Endothelial cell of umbilical vein (primary cell): ENCODE results near the gene EZR. TPM values are rescaled to one million over a fixed set of nuclear protein-coding genes. Genes with fewer than 3 reads are reported as not detected.

Experiments
- BruUV-seq: library from RNA; stranded (reverse); fragments of 400-500 nt; replicated peaks from 2 replicates; lab custom pipeline; 2021; lab: Mats Ljungman, UMichigan
- CTCF ChIA-PET: fragments of 300-600, 350-600 bp; sonication (Branson Sonifier 250); formaldehyde crosslinking; loops from one replicate; lab custom pipeline; 2021; ENCODE audit warnings: antibody characterized with exemption, inconsistent platforms; lab: Charles Lee
- POLR2A ChIA-PET: fragments of 300-600, 350-600 bp; sonication (Branson Sonifier 250); formaldehyde crosslinking; loops from one replicate; lab custom pipeline; 2021; ENCODE audit warnings: antibody characterized with exemption, inconsistent platforms; lab: Charles Lee
- DNase-seq: peaks from one replicate; pipeline ENCODE4 v3.0.0-alpha.2; 2011; ENCODE audit warnings: low read depth, low spot score
- FAIRE-seq: peaks from 2 replicates; lab custom pipeline; 2011; peaks lifted over from hg19 to GRCh38; lab: Jason Lieb, UNC
- H2AFZ ChIP-seq: 2 replicates; pipeline ENCODE4 v1.6.0; 2012; ENCODE audit warnings: low read depth, low read length, control low read depth, inconsistent platforms
- H3K27ac ChIP-seq: 2 replicates; pipeline ENCODE4 v1.5.1; 2011; ENCODE audit warnings: low read depth, mild to moderate bottlenecking, control low read depth, low read length, moderate library complexity; ENCODE audit not compliant: insufficient read depth
- H3K27me3 ChIP-seq, 2 experiments: 2 replicates each; pipeline versions ENCODE4 v1.6.0 to v1.6.1; 2011; ENCODE audit warnings: low read length in 2 of 2, mixed read lengths in 1 of 2; ENCODE audit not compliant: control insufficient read depth in 2 of 2, insufficient read depth in 2 of 2
- H3K36me3 ChIP-seq, 2 experiments: 2 replicates in 1 of 2; 3 replicates in 1 of 2; pipeline ENCODE4 v1.5.1; 2011; ENCODE audit warnings: low read length in 2 of 2, mild to moderate bottlenecking in 1 of 2, moderate library complexity in 1 of 2; ENCODE audit not compliant: control insufficient read depth in 2 of 2, insufficient read depth in 2 of 2; ENCODE audit errors: extremely low read depth in 1 of 2
- H3K4me1 ChIP-seq: 3 replicates; pipeline ENCODE4 v1.5.1; 2011; ENCODE audit warnings: mild to moderate bottlenecking, low read length; ENCODE audit not compliant: control insufficient read depth, insufficient read depth; ENCODE audit errors: extremely low read depth
- H3K4me2 ChIP-seq: 2 replicates; pipeline ENCODE4 v1.6.1; 2011; ENCODE audit warnings: low read length, control low read depth, mixed read lengths; ENCODE audit not compliant: insufficient read depth
- H3K4me3 ChIP-seq, 3 experiments: fragments of 200-600 bp in 1 of 3; sonication (generic), shearing (Covaris generic) in 1 of 3; replicated peaks in 1 of 3; 2 replicates each; pipeline ENCODE4 v1.5.1; 2011 to 2016; ENCODE audit warnings: control low read depth in 3 of 3, low read length in 3 of 3, mild to moderate bottlenecking in 2 of 3, inconsistent platforms in 1 of 3, low read depth in 1 of 3, moderate library complexity in 1 of 3; ENCODE audit not compliant: insufficient read depth in 1 of 3
- H3K79me2 ChIP-seq: 2 replicates; pipeline ENCODE4 v1.6.0; 2012; ENCODE audit warnings: low read length, inconsistent platforms; ENCODE audit not compliant: control insufficient read depth, insufficient read depth
- H3K9ac ChIP-seq: replicated peaks from 2 replicates; pipeline ENCODE3; 2011; ENCODE audit warnings: low read length, control low read depth; ENCODE audit not compliant: insufficient read depth; ENCODE audit errors: extremely low read depth
- H3K9me1 ChIP-seq: replicated peaks from 3 replicates; pipeline ENCODE4 v1.6.0; 2011; ENCODE audit warnings: mild to moderate bottlenecking, low read length; ENCODE audit not compliant: control insufficient read depth, insufficient read depth; ENCODE audit errors: extremely low read depth
- H3K9me3 ChIP-seq: replicated peaks from 2 replicates; pipeline ENCODE4 v1.5.1; 2012; ENCODE audit warnings: low read length, inconsistent platforms; ENCODE audit not compliant: control insufficient read depth, insufficient read depth
- H4K20me1 ChIP-seq: replicated peaks from 2 replicates; pipeline ENCODE3; 2011; ENCODE audit warnings: mild to moderate bottlenecking, low read length; ENCODE audit not compliant: control insufficient read depth, insufficient read depth; ENCODE audit errors: extremely low read depth
- EZH2 ChIP-seq: IDR thresholded peaks from 2 replicates; pipeline ENCODE4 v1.6.1; 2012; ENCODE audit warnings: borderline replicate concordance, low read depth, mild to moderate bottlenecking, moderate library complexity, low read length, inconsistent platforms; ENCODE audit not compliant: severe bottlenecking
- FOS ChIP-seq: IDR thresholded peaks from 2 replicates; pipeline ENCODE4 v1.6.1; 2011; ENCODE audit warnings: mild to moderate bottlenecking, low read length, moderate library complexity, borderline replicate concordance; ENCODE audit not compliant: insufficient read depth
- GATA2 ChIP-seq: IDR thresholded peaks from 2 replicates; pipeline ENCODE4 v1.7.0; 2011; ENCODE audit warnings: low read depth, mild to moderate bottlenecking, moderate library complexity, mixed read lengths, low read length; ENCODE audit not compliant: insufficient read length, insufficient read depth
- JUN ChIP-seq: IDR thresholded peaks from 2 replicates; pipeline ENCODE4 v1.6.1; 2011; ENCODE audit warnings: borderline replicate concordance, low read depth; ENCODE audit not compliant: insufficient read length, insufficient read depth
- MYC ChIP-seq: IDR thresholded peaks from one replicate; pipeline ENCODE4 v1.6.1; 2011; ENCODE audit warnings: mild to moderate bottlenecking, low read depth, low read length
- POLR2A ChIP-seq: IDR thresholded peaks from 2 replicates; pipeline ENCODE4 v1.6.1; 2012; ENCODE audit warnings: low read depth, mild to moderate bottlenecking, control low read depth, low read length
- POLR2AphosphoS5 ChIP-seq: IDR thresholded peaks from 2 replicates; pipeline ENCODE4 v1.6.1; 2012; ENCODE audit warnings: low read depth, mild to moderate bottlenecking, control low read depth, low read length, moderate library complexity; ENCODE audit not compliant: insufficient read depth
- dilution Hi-C: fragments of 300-500 bp; cut with MboI; formaldehyde crosslinking; loops from one replicate; pipeline ENCODE4 v1.15.0; 2019; ENCODE audit warnings: low sequenced_read_pairs; ENCODE audit not compliant: extremely low pct_ligation_motif_present
- intact Hi-C: fragments of 100-400 bp; cut with micrococcal nuclease; formaldehyde crosslinking; loops from one replicate; pipeline ENCODE4 v1.10.0; 2022
- polyA plus RNA-seq, 4 experiments: library from polyadenylated mRNA; depleted of rRNA in 3 of 4; stranded (reverse) in 3 of 4; unstranded in 1 of 4; fragments of >200 nt; gene quantifications; 2 replicates each; pipeline versions ENCODE4 v1.2.1 to v1.2.3, GENCODE V29; 2011 to 2012; ENCODE audit warnings: missing spikeins in 1 of 4
- total RNA-seq: library from RNA; stranded (reverse); gene quantifications from 2 replicates; pipeline ENCODE4 v1.2.3, GENCODE V29; 2021
- TF ChIP-seq, protein P1 (sequence below): IDR thresholded peaks from 2 replicates; pipeline ENCODE4 v1.6.1; 2011; ENCODE audit not compliant: insufficient read depth, insufficient read length
- TF ChIP-seq, protein P2 (sequence below), 2 donors: IDR thresholded peaks; 1 replicate in 1 of 2; 2 replicates in 1 of 2; pipeline ENCODE4 v1.5.1; 2011; ENCODE audit warnings: low read length in 2 of 2, mild to moderate bottlenecking in 2 of 2, moderate library complexity in 2 of 2, control low read depth in 1 of 2, inconsistent platforms in 1 of 2, low read depth in 1 of 2; ENCODE audit not compliant: insufficient read depth in 1 of 2; ENCODE audit errors: extremely low read depth in 1 of 2

Gene EZR
- total and polyA plus RNA-seq, 2 donors (not counting 3 experiments of a cell fraction or from before 2014, with no cell fraction given), result 58.5 to 108 TPM

DNA sequence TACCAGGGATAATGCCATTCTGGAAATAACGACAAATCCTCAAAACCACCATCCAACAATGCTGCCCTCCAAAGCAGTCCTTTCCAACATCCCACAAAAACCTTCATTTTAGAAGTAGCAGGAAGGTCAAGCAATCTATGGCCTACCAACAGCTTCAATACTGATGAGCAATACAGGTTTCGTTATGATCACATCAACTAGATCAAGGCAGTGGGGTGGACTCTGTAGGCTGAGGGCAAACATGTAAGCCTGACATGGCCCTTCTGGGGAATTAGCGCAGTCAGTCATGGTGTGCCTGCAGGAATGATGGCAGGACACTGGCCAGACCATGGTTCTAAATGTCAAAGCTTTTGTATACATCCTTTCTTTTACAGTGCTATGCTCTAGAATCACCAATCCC lies 41.7 kb downstream of the EZR start:
- DNase-seq, result no peak
- Histone ChIP-seq H3K9me1 (no peaks in the 10 kb centered on the region), H4K20me1 (no peaks in the 10 kb centered on the region), H3K9me3 (no peaks in the 10 kb centered on the region), H3K27me3 (no peaks in the 10 kb centered on the region), H2AFZ (no peak overlapping the region), H3K9ac (no peak overlapping the region), H3K4me2 (no peak overlapping the region), H3K4me1 (no peaks in the 10 kb centered on the region), H3K27ac (no peak overlapping the region), H3K79me2 (no peaks in the 10 kb centered on the region), H3K4me3 (no peak overlapping the region), H3K36me3 (peaks cover 13 to 37% of the 10 kb centered on the region in 2 experiments)
- no peak for FAIRE-seq
- dilution Hi-C loops, result no loop called here
- BruUV-seq, result no TSS peak
- TF ChIP-seq POLR2A, result no peak
- no peak for TF ChIP-seq EZH2
- TF ChIP-seq, protein P1, sequence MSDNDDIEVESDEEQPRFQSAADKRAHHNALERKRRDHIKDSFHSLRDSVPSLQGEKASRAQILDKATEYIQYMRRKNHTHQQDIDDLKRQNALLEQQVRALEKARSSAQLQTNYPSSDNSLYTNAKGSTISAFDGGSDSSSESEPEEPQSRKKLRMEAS, result no peak
- TF ChIP-seq GATA2, result no peak
- TF ChIP-seq, protein P2, sequence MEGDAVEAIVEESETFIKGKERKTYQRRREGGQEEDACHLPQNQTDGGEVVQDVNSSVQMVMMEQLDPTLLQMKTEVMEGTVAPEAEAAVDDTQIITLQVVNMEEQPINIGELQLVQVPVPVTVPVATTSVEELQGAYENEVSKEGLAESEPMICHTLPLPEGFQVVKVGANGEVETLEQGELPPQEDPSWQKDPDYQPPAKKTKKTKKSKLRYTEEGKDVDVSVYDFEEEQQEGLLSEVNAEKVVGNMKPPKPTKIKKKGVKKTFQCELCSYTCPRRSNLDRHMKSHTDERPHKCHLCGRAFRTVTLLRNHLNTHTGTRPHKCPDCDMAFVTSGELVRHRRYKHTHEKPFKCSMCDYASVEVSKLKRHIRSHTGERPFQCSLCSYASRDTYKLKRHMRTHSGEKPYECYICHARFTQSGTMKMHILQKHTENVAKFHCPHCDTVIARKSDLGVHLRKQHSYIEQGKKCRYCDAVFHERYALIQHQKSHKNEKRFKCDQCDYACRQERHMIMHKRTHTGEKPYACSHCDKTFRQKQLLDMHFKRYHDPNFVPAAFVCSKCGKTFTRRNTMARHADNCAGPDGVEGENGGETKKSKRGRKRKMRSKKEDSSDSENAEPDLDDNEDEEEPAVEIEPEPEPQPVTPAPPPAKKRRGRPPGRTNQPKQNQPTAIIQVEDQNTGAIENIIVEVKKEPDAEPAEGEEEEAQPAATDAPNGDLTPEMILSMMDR (IDR thresholded peaks at IDR 0.05; ENCODE audit: extremely low read depth in 1 of 2, insufficient read depth in 1 of 2, low read depth in 1 of 2, low read length in 2 of 2), result no peak
- no peak for TF ChIP-seq MYC
- no peak for TF ChIP-seq JUN
- TF ChIP-seq FOS, result no peak
- TF ChIP-seq POLR2AphosphoS5, result no peak
- ChIA-PET CTCF (no interaction called here), POLR2A (no interaction called here)
- intact Hi-C loops, result no loop called here
